Measurements from ENCODE around the gene RANBP9. TPM values are rescaled to one million over a fixed set of nuclear protein-coding genes. Genes with fewer than 3 reads are reported as not detected.

The RANBP9 gene
- total RNA-seq, 1 experiment from 2014 or later = 25.8 TPM

- H3K4me3 ChIP-seq (ENCODE audit: low read length) = peak overlapping the region; percentile 86
- BruUV-seq (replicated peaks) = no TSS peak
- POLR2A ChIA-PET (ENCODE audit: unreplicated experiment) = no interaction called here
These were observed 94.6 kb downstream of the RANBP9 start for GRCh38 chr6:13617066-13617465.

GRCh38 chr6:13615792-13616120 lies 95.9 kb downstream of the RANBP9 start:
- peaks cover 32% of the 10 kb centered on the region for H3K36me3 ChIP-seq (ENCODE audit: low read depth, low read length)
- H3K9me2 ChIP-seq (replicated peaks; ENCODE audit: low read length) = no peaks in the 10 kb centered on the region
- TF ChIP-seq CTCF (conservative IDR thresholded peaks at IDR 0.05; ENCODE audit: low read depth, low read length) = no peak
- TF ChIP-seq EZH2phosphoT487 (IDR thresholded peaks at IDR 0.05; ENCODE audit: borderline replicate concordance, low read length) = no peak
- no peak for TF ChIP-seq EZH2 (IDR thresholded peaks at IDR 0.05; ENCODE audit: low read length, unreplicated experiment)
- POLR2A ChIA-PET (ENCODE audit: unreplicated experiment) = interaction anchor here (0.5 to 1.3 kb wide), 5 partner anchors 41 to 308 kb away, joined by 3 to 8 read pairs (median 4); partner anchors contain the start of genes SIRT5 and TBC1D7
- no peaks in the 10 kb centered on the region for H3K27me3 ChIP-seq (ENCODE audit: low read length)
- no peaks in the 10 kb centered on the region for H3K9me3 ChIP-seq (ENCODE audit: low read length)
- DNase-seq = peak; percentile 41
- peak overlapping the region; percentile 89 for H3K9ac ChIP-seq (ENCODE audit: low read length)
- CTCF ChIA-PET = interaction anchor here (0.6 to 1.4 kb wide), 7 partner anchors 41 to 287 kb away, joined by 3 to 13 read pairs (median 4); partner anchors contain the start of genes RANBP9, SIRT5 and TBC1D7
- H3K4me2 ChIP-seq (ENCODE audit: low read length) = peak overlapping the region; percentile 91
- ATAC-seq = peak; percentile 57
- H3K4me3 ChIP-seq (ENCODE audit: low read length) = peak overlapping the region; percentile 86
- H4K20me1 ChIP-seq (ENCODE audit: low read length) = peaks cover 8% of the 10 kb centered on the region
- H3F3A ChIP-seq (ENCODE audit: low read length, unreplicated experiment) = no peaks in the 10 kb centered on the region
- no TSS peak for BruUV-seq (replicated peaks)
- H2AFZ ChIP-seq (ENCODE audit: low read length) = peak overlapping the region; percentile 73
- H3K79me2 ChIP-seq (ENCODE audit: low read length) = peaks cover 44% of the 10 kb centered on the region
- peaks cover 22% of the 10 kb centered on the region for H3K4me1 ChIP-seq (ENCODE audit: insufficient read depth, low read length)
- intact Hi-C loops (cut with micrococcal nuclease) = loop anchor here (1.0 to 5.0 kb wide), 2 partner anchors 94 to 182 kb away; no protein-coding TSS in a partner anchor
- H3K27ac ChIP-seq (ENCODE audit: low read length) = peak overlapping the region; percentile 41

More at GRCh38 chr6:13617066-13617465, 94.6 kb downstream of the RANBP9 start:
- Histone ChIP-seq H2AFZ (ENCODE audit: low read length) (no peak overlapping the region), H3K79me2 (ENCODE audit: low read length) (peaks cover 44% of the 10 kb centered on the region), H4K20me1 (ENCODE audit: low read length) (peaks cover 8% of the 10 kb centered on the region), H3K9me2 (replicated peaks; ENCODE audit: low read length) (no peaks in the 10 kb centered on the region), H3K36me3 (ENCODE audit: low read depth, low read length) (peaks cover 45% of the 10 kb centered on the region), H3K9ac (ENCODE audit: low read length) (no peak overlapping the region), H3K27me3 (ENCODE audit: low read length) (no peaks in the 10 kb centered on the region), H3K4me1 (ENCODE audit: insufficient read depth, low read length) (peaks cover 22% of the 10 kb centered on the region), H3K4me2 (ENCODE audit: low read length) (peak overlapping the region; percentile 91), H3K9me3 (ENCODE audit: low read length) (no peaks in the 10 kb centered on the region), H3F3A (ENCODE audit: low read length, unreplicated experiment) (no peaks in the 10 kb centered on the region), H3K27ac (ENCODE audit: low read length) (no peak overlapping the region)
- DNase-seq (no peak), ATAC-seq (no peak)
- TF ChIP-seq EZH2 (IDR thresholded peaks at IDR 0.05; ENCODE audit: low read length, unreplicated experiment) = no peak
- peak; percentile 12; the same call in 1 of the 2 replicates for TF ChIP-seq CTCF (conservative IDR thresholded peaks at IDR 0.05; ENCODE audit: low read depth, low read length)
- no peak for TF ChIP-seq EZH2phosphoT487 (IDR thresholded peaks at IDR 0.05; ENCODE audit: borderline replicate concordance, low read length)
- CTCF ChIA-PET = no interaction called here
- intact Hi-C loops (cut with micrococcal nuclease) = loop anchor here (5.0 kb wide), 1 partner anchor 180 kb away; no protein-coding TSS in a partner anchor
